WTC11 (cell line): ENCODE measurements around the gene ZNF484. TPM values are rescaled to one million over a fixed set of nuclear protein-coding genes. Genes with fewer than 3 reads are reported as not detected.
"Not testable (repeated sequence)": the region's sequence is repeated elsewhere in the genome, so short reads cannot be mapped to it uniquely, and the experiment has no call there.

ENCODE experiments used
- ATAC-seq: fragments of 200-7000 bp; cut with Tn5 transposase; 2 replicates; pipeline ENCODE4 v1.10.0; 2021; ENCODE audit warnings: mild to moderate bottlenecking, moderate library complexity
- CTCF ChIA-PET: fragments of 300-600 bp; sonication (Branson Sonifier 250); formaldehyde crosslinking; loops from one replicate; lab custom pipeline; 2021; ENCODE audit warnings: antibody characterized with exemption; lab: Charles Lee
- POLR2A ChIA-PET: fragments of 350-600 bp; sonication (Branson Sonifier 250); formaldehyde crosslinking; loops from one replicate; lab custom pipeline; 2021; ENCODE audit warnings: antibody characterized with exemption; lab: Charles Lee
- DNase-seq: peaks from one replicate; pipeline ENCODE4 v3.0.0; 2021; ENCODE audit warnings: low spot score
- H3K27ac Mint-ChIP-seq: 2 replicates; pipeline ENCODE4 v1.8.0; 2021; ENCODE audit warnings: mixed read lengths
- H3K27me3 Mint-ChIP-seq: 2 replicates; pipeline ENCODE4 v1.8.0; 2021; ENCODE audit warnings: low read depth, mild to moderate bottlenecking, moderate library complexity, mixed read lengths
- H3K36me3 Mint-ChIP-seq: 2 replicates; pipeline ENCODE4 v1.8.0; 2021; ENCODE audit warnings: mixed read lengths
- H3K4me1 Mint-ChIP-seq: 2 replicates; pipeline ENCODE4 v1.8.0; 2022; ENCODE audit warnings: mixed read lengths
- H3K4me3 Mint-ChIP-seq: 2 replicates; pipeline ENCODE4 v1.8.0; 2021; ENCODE audit warnings: mild to moderate bottlenecking, moderate library complexity, mixed read lengths
- H3K9me3 Mint-ChIP-seq: 2 replicates; pipeline ENCODE4 v1.8.0; 2021; ENCODE audit warnings: mixed read lengths
- CREB1 ChIP-seq: sonication (generic); formaldehyde crosslinking; IDR thresholded peaks from 2 replicates; pipeline ENCODE4 v1.8.0; 2023; ENCODE audit warnings: mild to moderate bottlenecking, missing genetic modification reagents
- EMX1 ChIP-seq: fragments of 250-450 bp; sonication (Bioruptor Pico); IDR thresholded peaks from 2 replicates; pipeline ENCODE4 v1.8.0; 2021; ENCODE audit warnings: mild to moderate bottlenecking
- FOXP1 ChIP-seq: sonication (generic); formaldehyde crosslinking; IDR thresholded peaks from 2 replicates; pipeline ENCODE4 v1.8.0; 2022; ENCODE audit warnings: missing genetic modification reagents, mild to moderate bottlenecking, moderate library complexity, borderline replicate concordance
- GRHL2 ChIP-seq: fragments of 250-450 bp; sonication (Bioruptor Pico); IDR thresholded peaks from 2 replicates; pipeline ENCODE4 v1.8.0; 2022; ENCODE audit warnings: mild to moderate bottlenecking, moderate library complexity; ENCODE audit not compliant: insufficient replicate concordance, severe bottlenecking
- IRF2 ChIP-seq: sonication (generic); formaldehyde crosslinking; IDR thresholded peaks from 2 replicates; pipeline ENCODE4 v1.8.0; 2022; ENCODE audit warnings: low read depth, missing genetic modification reagents, borderline replicate concordance
- MYBL2 ChIP-seq: sonication (generic); formaldehyde crosslinking; IDR thresholded peaks from 2 replicates; pipeline ENCODE4 v1.8.1; 2023; ENCODE audit warnings: mild to moderate bottlenecking, moderate library complexity, missing genetic modification reagents
- OVOL2 ChIP-seq: fragments of 250-450 bp; sonication (Bioruptor Pico); IDR thresholded peaks from 2 replicates; pipeline ENCODE4 v1.9.0; 2021; ENCODE audit warnings: mild to moderate bottlenecking, borderline replicate concordance
- PRRX2 ChIP-seq: fragments of 250-450 bp; sonication (Bioruptor Pico); IDR thresholded peaks from 2 replicates; pipeline ENCODE4 v1.8.0; 2021; ENCODE audit warnings: mild to moderate bottlenecking
- RELA ChIP-seq: sonication (generic); formaldehyde crosslinking; IDR thresholded peaks from 2 replicates; pipeline ENCODE4 v1.8.1; 2022; ENCODE audit warnings: missing genetic modification reagents, mild to moderate bottlenecking, borderline replicate concordance
- ZBTB21 ChIP-seq: sonication (generic); formaldehyde crosslinking; IDR thresholded peaks from 2 replicates; pipeline ENCODE4 v1.8.1; 2023; ENCODE audit warnings: mild to moderate bottlenecking, missing genetic modification reagents, borderline replicate concordance
- ZNF138 ChIP-seq: sonication (generic); formaldehyde crosslinking; conservative IDR thresholded peaks from 2 replicates; pipeline ENCODE4 v1.8.1; 2022; ENCODE audit warnings: mild to moderate bottlenecking, moderate library complexity, missing genetic modification reagents
- ZNF219 ChIP-seq: sonication (generic); formaldehyde crosslinking; IDR thresholded peaks from 2 replicates; pipeline ENCODE4 v1.8.0; 2023; ENCODE audit warnings: missing genetic modification reagents, mild to moderate bottlenecking, borderline replicate concordance
- ZNF317 ChIP-seq: sonication (generic); formaldehyde crosslinking; IDR thresholded peaks from 2 replicates; pipeline ENCODE4 v1.8.1; 2023; ENCODE audit warnings: low read depth, mild to moderate bottlenecking, moderate library complexity, missing genetic modification reagents, borderline replicate concordance
- ZNF416 ChIP-seq: fragments of 250-450 bp; sonication (Bioruptor Pico); IDR thresholded peaks from 2 replicates; pipeline ENCODE4 v1.9.0; 2021; ENCODE audit warnings: mild to moderate bottlenecking, inconsistent platforms
- total RNA-seq: library from RNA; stranded (reverse); gene quantifications from 3 replicates; pipeline ENCODE4 v1.2.3, GENCODE V29; 2021
- TF ChIP-seq, protein P1 (sequence below): sonication (generic); formaldehyde crosslinking; IDR thresholded peaks from 2 replicates; pipeline ENCODE4 v1.8.1; 2022; ENCODE audit warnings: missing genetic modification reagents, borderline replicate concordance
- TF ChIP-seq, protein P2 (sequence below): sonication (generic); formaldehyde crosslinking; conservative IDR thresholded peaks from 2 replicates; pipeline ENCODE4 v1.8.1; 2022; ENCODE audit warnings: mild to moderate bottlenecking, missing genetic modification reagents
- TF ChIP-seq, protein P3 (sequence below): sonication (generic); formaldehyde crosslinking; IDR thresholded peaks from 2 replicates; pipeline ENCODE4 v1.8.0; 2023; ENCODE audit warnings: missing genetic modification reagents
- TF ChIP-seq, protein P4 (sequence below): sonication (generic); formaldehyde crosslinking; conservative IDR thresholded peaks from 2 replicates; pipeline ENCODE4 v1.8.1; 2023; ENCODE audit warnings: mild to moderate bottlenecking, low read depth, missing genetic modification reagents, moderate library complexity
- TF ChIP-seq, protein P5 (sequence below): fragments of 200-600 bp; IDR thresholded peaks from 2 replicates; pipeline ENCODE4 v1.8.0; 2022; ENCODE audit warnings: antibody characterized with exemption
- TF ChIP-seq, protein P6 (sequence below): sonication (generic); formaldehyde crosslinking; IDR thresholded peaks from 2 replicates; pipeline ENCODE4 v1.8.1; 2023; ENCODE audit warnings: mild to moderate bottlenecking, missing genetic modification reagents, moderate library complexity
- TF ChIP-seq, protein P7 (sequence below): sonication (generic); formaldehyde crosslinking; IDR thresholded peaks from 2 replicates; pipeline ENCODE4 v1.8.0; 2022; ENCODE audit warnings: mild to moderate bottlenecking, missing genetic modification reagents

ZNF484 gene
- total RNA-seq, 1 experiment from 2014 or later = 14.1 TPM

DNA sequence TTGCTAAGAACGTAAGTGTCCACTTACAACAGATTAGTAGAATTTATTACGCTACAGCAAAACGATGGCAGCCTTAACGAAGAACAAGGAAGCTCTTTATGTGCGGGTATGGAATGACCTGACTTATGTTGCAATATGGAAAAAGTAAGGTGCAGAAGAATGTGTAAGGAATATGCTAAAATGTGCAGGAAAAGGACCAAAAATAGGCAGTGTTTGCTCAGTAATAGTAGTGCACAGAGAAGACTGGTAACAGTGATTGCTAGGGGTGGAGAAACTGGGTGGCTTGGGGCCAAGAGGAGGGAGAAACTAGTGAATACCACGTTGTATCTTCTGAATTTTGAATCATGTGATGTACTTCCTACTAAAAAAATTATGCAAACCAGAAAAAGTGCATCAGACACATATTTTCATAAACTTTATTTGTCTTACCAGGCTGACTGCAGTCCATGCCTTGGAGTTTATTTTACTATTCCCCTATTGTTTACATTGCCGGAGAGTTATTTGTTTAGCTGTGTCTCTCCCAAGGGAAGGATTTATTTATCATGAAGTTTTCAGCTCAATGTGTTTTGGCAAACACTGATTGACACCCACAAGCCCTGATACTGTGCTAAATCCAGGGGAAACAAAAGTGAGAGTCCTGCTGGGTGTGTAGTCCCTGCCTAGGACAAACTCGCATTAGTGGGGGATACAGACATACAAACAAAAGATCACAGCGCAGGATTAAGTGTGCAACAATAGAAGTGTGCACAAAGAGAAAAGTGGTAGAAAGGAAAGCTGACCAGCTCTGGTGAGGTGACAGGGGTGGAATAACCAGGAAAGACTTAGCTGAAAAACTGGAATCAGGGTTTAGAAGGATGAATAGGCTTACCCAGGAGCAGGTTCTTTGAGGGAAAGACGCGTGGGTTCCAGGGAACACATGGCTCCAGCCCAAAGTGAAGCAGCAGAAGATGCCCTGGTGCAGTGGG lies 34.0 kb upstream of the ZNF484 start:
- POLR2A ChIA-PET = no interaction called here
- no peaks in the 10 kb centered on the region for H3K9me3 Mint-ChIP-seq
- no peak overlapping the region for H3K4me3 Mint-ChIP-seq
- no peak for DNase-seq
- no peaks in the 10 kb centered on the region; the same call in 1 of the 2 replicates for H3K27me3 Mint-ChIP-seq
- H3K27ac Mint-ChIP-seq = no peak overlapping the region
- TF ChIP-seq, protein P1, sequence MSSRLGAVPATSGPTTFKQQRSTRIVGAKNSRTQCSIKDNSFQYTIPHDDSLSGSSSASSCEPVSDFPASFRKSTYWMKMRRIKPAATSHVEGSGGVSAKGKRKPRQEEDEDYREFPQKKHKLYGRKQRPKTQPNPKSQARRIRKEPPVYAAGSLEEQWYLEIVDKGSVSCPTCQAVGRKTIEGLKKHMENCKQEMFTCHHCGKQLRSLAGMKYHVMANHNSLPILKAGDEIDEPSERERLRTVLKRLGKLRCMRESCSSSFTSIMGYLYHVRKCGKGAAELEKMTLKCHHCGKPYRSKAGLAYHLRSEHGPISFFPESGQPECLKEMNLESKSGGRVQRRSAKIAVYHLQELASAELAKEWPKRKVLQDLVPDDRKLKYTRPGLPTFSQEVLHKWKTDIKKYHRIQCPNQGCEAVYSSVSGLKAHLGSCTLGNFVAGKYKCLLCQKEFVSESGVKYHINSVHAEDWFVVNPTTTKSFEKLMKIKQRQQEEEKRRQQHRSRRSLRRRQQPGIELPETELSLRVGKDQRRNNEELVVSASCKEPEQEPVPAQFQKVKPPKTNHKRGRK (CRISPR knock-in tag) = no peak
- TF ChIP-seq, protein P2, sequence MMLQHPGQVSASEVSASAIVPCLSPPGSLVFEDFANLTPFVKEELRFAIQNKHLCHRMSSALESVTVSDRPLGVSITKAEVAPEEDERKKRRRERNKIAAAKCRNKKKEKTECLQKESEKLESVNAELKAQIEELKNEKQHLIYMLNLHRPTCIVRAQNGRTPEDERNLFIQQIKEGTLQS (CRISPR knock-in tag) = no peak
- no peak for TF ChIP-seq FOXP1
- no peak for TF ChIP-seq IRF2 (CRISPR knock-in tag)
- TF ChIP-seq, protein P3, sequence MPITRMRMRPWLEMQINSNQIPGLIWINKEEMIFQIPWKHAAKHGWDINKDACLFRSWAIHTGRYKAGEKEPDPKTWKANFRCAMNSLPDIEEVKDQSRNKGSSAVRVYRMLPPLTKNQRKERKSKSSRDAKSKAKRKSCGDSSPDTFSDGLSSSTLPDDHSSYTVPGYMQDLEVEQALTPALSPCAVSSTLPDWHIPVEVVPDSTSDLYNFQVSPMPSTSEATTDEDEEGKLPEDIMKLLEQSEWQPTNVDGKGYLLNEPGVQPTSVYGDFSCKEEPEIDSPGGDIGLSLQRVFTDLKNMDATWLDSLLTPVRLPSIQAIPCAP = no peak
- TF ChIP-seq EMX1 (CRISPR knock-in tag) = no peak
- no peak for TF ChIP-seq PRRX2 (CRISPR knock-in tag)
- no peak for TF ChIP-seq ZNF138 (CRISPR knock-in tag)
- TF ChIP-seq CREB1 (CRISPR knock-in tag) = no peak
- TF ChIP-seq, all 79 proteins: peak for 0
- peaks cover 18% of the 10 kb centered on the region for H3K4me1 Mint-ChIP-seq
- ATAC-seq = no peak
- no peaks in the 10 kb centered on the region for H3K36me3 Mint-ChIP-seq
- CTCF ChIA-PET = no interaction called here

DNA sequence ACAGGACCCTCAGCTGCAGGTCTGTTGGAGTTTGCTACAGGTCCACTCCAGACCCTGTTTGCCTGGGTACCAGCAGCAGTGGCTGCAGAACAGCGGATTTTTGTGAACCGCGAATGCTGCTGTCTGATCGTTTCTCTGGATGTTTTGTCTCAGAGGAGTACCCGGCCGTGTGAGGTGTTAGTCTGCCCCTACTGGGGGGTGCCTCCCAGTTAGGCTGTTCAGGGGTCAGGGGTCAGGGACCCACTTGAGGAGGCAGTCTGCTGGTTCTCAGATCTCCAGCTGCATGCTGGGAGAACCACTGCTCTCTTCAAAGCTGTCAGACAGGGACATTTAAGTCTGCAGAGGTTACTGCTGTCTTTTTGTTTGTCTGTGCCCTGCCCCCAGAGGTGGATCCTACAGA lies 27.3 kb upstream of the ZNF484 start:
- ATAC-seq, H3K27me3 Mint-ChIP-seq, H3K9me3 Mint-ChIP-seq, H3K4me3 Mint-ChIP-seq, H3K27ac Mint-ChIP-seq, H3K36me3 Mint-ChIP-seq, DNase-seq, POLR2A ChIA-PET, CTCF ChIA-PET: not testable (repeated sequence)
- H3K4me1 Mint-ChIP-seq = peaks cover 25% of the 10 kb centered on the region

DNA sequence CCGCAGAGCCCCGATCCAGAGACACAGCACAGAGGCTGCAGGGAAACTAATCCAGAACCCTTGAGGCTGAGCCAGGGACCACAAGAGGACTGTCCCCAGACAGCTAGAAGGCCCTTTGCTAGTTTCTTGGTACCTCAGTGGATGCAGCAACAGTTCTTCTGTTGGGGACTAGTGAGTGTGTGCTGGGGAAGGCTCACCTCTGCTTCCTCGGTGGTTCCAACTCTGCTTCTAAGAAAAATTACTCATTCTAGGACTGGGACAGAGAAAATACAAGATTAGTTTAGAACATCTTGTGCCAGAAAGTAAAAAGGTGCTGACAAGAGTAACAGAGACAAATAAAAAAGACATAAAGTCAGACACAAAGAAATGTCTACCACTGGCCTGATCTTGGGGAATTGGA lies 19.5 kb upstream of the ZNF484 start:
- no peak overlapping the region for H3K4me3 Mint-ChIP-seq
- ChIA-PET POLR2A (no interaction called here), CTCF (no interaction called here)
- H3K4me1 Mint-ChIP-seq = peaks cover 1% of the 10 kb centered on the region
- H3K36me3 Mint-ChIP-seq = peaks cover 5% of the 10 kb centered on the region; the same call in 1 of the 2 replicates
- H3K27me3 Mint-ChIP-seq = peaks cover 6% of the 10 kb centered on the region; the same call in 1 of the 2 replicates
- H3K27ac Mint-ChIP-seq = no peak overlapping the region
- no peak for DNase-seq
- no peak for ATAC-seq
- peaks cover 17% of the 10 kb centered on the region for H3K9me3 Mint-ChIP-seq
- TF ChIP-seq ZBTB21 (no peak), ZNF317 (CRISPR knock-in tag) (no peak), EMX1 (CRISPR knock-in tag) (no peak), GRHL2 (no peak), FOXP1 (no peak), ZNF416 (CRISPR knock-in tag) (no peak), ZNF219 (CRISPR knock-in tag) (no peak), OVOL2 (CRISPR knock-in tag) (no peak), RELA (CRISPR knock-in tag) (no peak), MYBL2 (CRISPR knock-in tag) (no peak)
- TF ChIP-seq, protein P4, sequence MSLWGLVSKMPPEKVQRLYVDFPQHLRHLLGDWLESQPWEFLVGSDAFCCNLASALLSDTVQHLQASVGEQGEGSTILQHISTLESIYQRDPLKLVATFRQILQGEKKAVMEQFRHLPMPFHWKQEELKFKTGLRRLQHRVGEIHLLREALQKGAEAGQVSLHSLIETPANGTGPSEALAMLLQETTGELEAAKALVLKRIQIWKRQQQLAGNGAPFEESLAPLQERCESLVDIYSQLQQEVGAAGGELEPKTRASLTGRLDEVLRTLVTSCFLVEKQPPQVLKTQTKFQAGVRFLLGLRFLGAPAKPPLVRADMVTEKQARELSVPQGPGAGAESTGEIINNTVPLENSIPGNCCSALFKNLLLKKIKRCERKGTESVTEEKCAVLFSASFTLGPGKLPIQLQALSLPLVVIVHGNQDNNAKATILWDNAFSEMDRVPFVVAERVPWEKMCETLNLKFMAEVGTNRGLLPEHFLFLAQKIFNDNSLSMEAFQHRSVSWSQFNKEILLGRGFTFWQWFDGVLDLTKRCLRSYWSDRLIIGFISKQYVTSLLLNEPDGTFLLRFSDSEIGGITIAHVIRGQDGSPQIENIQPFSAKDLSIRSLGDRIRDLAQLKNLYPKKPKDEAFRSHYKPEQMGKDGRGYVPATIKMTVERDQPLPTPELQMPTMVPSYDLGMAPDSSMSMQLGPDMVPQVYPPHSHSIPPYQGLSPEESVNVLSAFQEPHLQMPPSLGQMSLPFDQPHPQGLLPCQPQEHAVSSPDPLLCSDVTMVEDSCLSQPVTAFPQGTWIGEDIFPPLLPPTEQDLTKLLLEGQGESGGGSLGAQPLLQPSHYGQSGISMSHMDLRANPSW = no peak
- TF ChIP-seq, protein P5, sequence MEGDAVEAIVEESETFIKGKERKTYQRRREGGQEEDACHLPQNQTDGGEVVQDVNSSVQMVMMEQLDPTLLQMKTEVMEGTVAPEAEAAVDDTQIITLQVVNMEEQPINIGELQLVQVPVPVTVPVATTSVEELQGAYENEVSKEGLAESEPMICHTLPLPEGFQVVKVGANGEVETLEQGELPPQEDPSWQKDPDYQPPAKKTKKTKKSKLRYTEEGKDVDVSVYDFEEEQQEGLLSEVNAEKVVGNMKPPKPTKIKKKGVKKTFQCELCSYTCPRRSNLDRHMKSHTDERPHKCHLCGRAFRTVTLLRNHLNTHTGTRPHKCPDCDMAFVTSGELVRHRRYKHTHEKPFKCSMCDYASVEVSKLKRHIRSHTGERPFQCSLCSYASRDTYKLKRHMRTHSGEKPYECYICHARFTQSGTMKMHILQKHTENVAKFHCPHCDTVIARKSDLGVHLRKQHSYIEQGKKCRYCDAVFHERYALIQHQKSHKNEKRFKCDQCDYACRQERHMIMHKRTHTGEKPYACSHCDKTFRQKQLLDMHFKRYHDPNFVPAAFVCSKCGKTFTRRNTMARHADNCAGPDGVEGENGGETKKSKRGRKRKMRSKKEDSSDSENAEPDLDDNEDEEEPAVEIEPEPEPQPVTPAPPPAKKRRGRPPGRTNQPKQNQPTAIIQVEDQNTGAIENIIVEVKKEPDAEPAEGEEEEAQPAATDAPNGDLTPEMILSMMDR = no peak
- TF ChIP-seq, protein P6, sequence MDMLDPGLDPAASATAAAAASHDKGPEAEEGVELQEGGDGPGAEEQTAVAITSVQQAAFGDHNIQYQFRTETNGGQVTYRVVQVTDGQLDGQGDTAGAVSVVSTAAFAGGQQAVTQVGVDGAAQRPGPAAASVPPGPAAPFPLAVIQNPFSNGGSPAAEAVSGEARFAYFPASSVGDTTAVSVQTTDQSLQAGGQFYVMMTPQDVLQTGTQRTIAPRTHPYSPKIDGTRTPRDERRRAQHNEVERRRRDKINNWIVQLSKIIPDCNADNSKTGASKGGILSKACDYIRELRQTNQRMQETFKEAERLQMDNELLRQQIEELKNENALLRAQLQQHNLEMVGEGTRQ (CRISPR knock-in tag) = no peak
- TF ChIP-seq, protein P7, sequence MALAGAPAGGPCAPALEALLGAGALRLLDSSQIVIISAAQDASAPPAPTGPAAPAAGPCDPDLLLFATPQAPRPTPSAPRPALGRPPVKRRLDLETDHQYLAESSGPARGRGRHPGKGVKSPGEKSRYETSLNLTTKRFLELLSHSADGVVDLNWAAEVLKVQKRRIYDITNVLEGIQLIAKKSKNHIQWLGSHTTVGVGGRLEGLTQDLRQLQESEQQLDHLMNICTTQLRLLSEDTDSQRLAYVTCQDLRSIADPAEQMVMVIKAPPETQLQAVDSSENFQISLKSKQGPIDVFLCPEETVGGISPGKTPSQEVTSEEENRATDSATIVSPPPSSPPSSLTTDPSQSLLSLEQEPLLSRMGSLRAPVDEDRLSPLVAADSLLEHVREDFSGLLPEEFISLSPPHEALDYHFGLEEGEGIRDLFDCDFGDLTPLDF (CRISPR knock-in tag) = no peak
